Left renal pelvis (tissue), 4 donors: ENCODE data around the gene CDKAL1. TPM values are rescaled to one million over a fixed set of nuclear protein-coding genes. Genes with fewer than 3 reads are reported as not detected.

Source experiments
- DNase-seq, 4 donors: peaks; one replicate each; pipeline ENCODE4 v3.0.0-alpha.2; 2013; ENCODE audit warnings: low read depth in 4 of 4, low spot score in 3 of 4
- polyA plus RNA-seq, 4 donors: library from polyadenylated mRNA; unstranded; fragments of 120-200 nt; gene quantifications; one replicate each; pipeline ENCODE4 v1.2.1, GENCODE V29; 2013; ENCODE audit not compliant: insufficient read length in 4 of 4

The CDKAL1 gene
- polyA plus RNA-seq, 4 donors = 14.7 to 20.4 (median 19.6) TPM

DNA sequence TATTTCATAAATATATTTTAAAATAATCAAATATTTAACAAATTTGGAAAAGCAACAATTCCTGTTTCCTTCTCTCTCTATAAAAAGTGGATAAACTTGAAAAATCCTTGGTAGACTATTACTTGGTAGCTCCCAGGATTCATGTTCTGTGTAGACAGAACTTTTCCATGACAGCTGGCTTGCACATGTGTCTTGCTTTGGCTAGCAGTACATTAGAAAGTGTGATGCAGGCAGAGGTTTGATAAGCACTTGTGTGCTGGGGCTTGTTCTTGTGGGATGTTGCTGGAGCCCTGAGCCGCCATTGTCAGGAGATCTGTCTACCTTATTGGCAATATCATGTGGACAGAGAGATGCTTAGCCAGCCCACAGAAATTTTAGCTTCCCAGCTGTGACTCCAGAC lies 327.2 kb downstream of the CDKAL1 start:
- no peak for DNase-seq

DNA sequence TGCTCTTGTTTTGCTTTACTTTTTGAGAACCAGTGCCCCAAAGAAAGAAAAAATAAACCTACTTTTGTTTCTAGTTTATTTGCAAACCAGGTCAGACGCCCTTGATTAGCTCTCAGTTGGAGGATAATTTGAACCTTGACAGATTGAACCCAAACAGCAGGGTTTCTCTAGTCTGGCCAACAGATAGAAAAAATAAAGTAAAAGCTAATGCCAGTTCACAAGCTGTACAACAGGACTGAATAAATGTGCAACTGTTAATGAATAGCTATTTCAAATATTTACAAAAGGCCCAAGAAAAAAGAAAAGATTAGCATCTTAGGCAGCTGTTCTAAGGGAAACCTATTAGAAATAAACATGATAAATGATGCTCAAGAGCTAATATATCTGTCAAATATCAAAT lies 331.8 kb downstream of the CDKAL1 start:
- DNase-seq = no peak

DNA sequence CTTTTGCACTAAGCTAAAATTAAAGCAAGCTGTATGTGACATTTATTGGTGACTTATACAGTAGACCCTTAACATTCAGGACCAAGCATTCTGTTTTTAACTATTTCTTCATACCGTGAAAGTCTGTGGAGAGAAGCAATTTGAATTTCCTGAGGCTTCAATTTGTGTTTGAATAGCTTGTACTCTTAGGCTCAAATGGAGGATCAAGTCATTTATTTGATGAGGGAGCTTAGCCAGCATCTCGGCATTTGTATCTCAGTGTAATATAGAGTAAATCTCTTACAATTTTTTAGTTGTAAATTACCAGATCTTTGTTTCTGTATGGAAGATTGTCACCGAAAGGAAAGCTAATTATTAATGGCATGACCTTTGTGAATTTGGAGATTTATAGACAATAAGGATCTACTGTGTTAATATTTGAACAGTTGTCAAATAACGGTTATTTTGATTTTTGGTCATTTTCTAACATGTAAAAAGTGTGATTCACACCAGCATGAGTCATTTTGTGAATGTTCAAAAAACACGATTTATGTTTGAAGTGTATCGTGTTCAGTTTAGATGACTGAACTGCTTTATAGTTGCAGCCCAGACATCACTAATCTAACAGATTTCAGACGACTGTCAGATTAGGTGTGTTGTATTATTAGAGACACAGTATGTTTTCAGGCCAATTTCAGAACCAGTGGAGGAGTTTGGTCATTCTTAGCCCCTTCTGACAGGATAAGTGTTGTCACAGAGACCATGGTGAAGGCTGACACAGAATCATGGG lies 332.9 kb downstream of the CDKAL1 start:
- no peak for DNase-seq

DNA sequence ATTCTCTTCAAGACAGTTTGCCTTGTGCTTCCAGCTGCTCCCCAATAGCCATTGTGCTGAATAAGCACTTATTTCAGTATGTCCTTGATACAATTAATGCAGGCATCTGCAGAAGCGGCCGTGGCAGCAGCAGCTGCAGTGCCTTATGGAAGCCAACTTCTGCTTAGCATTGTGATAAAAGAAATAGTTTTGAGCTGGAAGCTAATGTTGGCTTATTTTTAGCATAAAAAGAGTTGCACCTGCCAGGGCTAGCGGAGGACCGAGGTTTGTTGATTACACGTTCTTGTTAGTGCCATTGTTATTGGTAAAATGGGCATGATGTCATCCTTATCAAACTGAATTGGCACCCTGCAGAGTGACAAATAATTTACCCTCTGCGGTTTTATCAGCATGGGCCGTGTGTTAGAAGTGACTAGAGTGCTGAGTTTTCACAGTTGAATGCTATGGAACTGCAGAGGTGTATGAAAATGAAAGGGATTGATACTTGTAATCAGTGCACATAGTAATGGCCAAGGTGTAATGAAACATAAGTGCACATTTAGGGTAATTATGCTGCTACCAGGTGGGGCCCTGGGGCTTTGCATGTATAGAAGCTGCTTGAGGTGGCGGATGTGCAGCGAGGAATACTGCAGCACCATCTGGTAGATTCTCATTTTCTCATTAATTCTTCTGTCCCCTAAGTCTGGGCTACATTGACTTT lies 334.3 kb downstream of the CDKAL1 start:
- no peak for DNase-seq

DNA sequence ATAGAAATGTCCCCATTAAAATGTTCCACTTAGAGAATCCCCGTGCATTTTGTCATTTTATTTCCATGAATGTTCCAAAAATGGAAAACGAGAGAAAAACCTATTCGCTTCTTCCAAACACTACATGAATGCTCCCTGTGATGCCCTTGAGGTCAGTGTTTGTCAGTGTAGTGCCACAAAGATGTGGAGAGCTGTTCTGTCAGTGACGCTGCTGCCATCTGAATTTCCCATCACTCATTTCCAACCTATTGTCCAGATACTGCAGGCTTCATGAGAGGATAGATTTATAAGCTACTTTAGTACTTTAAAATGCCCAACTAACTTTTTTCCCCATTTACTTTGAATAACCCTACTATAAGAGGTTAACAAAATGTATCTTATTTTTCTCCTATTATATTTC lies 335.8 kb downstream of the CDKAL1 start:
- DNase-seq = no peak

DNA sequence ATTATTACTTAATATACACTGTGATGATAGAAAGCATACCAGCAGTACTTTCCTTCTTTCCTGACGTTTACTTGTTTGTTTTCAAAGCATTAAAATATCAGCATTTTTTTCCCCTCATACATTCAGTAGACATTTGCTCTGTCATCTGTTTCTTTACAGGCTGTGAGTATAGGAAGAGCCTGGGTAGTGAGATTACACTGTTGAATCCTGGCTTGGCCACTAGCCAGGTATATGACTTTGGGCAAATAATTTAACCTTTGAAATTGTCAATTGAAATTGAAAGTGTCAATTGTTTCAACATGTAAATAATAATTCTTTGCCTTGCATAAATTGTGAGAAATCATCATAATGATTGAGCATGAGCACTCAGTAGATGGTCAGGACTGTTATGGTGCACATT lies 336.2 kb downstream of the CDKAL1 start:
- no peak for DNase-seq

DNA sequence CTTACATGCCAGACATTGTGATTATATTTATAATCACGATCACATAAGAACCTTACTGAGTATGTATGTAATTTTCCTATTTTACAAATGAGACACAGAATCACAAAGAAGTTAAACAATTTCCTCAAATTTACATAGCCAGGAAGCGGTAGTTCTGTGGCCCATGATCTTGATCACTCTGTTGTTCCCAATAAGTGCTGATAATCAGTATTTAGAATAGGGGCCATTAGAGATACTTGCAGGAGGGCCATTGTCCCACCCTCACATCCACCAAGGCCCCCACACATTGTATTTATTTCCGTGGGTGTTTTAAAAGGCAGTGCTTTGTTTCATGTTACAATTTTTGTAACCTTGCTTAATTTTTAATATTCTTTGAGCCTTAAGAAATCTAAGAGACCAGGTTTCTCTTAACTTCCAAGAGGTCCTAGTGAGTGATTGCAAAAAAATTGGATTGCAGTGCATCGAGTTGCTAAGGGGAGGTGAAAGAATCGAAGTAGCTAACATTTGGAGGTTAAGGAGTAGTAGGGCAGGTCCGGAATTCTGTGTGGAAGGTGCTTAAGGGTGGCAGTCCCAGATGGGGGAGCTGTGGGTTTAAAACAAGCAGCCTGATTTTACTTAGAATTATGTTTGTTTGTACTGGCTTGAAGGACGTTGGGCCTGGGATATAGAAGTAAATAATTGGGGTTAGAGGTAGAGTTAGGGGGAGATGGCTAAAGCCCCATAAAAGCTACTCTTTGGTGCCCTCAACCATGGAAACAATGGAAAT lies 339.4 kb downstream of the CDKAL1 start:
- DNase-seq = no peak

DNA sequence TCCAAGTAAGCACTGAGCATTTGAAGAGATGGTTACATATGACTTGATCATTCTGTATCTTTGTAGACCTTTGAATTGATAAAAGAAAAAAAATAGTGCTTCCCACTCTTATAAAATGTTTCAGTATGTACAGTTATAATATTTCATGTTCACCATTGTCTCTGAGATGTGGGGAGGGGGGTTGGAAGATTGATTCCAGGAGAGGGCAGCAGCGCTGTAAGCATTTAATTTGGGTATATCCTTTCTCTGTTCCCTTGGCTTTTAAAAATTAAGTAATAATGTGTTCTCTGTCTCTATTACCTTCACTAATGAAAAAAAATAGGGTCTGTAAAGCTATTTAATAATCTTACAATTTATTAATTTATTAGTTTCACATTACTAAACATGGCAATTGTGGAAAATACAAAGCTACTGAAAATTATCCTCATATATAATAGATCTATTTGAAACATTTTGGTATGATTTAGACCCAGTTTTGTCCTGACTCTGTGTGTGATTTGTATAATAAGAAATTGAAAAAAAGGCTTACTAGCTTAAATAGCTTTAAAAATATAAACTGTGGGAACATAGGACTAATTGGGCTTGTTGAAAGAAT lies 341.2 kb downstream of the CDKAL1 start:
- no peak for DNase-seq

DNA sequence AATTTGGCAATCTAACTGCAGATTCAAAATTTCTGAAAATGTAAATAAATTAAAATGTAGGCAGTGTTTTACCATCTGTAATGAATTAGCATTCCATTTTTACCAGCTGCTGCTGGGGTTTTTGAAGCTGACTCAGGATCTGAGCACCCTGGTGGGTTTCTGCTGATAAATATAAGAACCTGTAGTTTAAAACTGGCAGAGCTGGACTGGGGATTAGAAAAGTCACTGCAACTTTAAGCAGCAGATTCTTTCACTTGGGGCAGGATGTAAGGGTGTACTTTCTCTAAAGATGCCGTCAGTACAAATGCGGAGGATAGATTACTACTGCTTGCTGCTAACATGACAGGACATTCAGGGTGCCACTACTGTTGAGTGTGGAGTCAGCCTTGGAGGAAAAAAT lies 341.8 kb downstream of the CDKAL1 start:
- DNase-seq = no peak

DNA sequence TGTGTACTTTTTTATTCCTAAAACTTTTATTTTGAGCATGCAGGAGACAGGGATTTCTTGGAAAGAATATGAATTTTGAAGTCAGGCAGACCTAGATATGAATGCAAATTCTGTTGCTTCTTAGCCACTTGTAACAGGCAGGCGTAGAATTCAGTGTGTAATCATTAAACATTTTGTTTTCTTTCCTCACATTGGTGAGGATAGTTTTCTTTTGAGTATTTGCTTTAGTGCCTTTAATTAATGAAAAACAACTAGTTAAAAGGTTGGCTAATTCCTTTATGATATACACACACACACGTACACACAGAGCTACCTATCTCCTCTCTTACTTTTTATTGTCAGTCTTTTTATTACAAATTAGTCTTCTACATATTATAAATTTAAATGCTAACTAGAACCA lies 342.3 kb downstream of the CDKAL1 start:
- no peak for DNase-seq

DNA sequence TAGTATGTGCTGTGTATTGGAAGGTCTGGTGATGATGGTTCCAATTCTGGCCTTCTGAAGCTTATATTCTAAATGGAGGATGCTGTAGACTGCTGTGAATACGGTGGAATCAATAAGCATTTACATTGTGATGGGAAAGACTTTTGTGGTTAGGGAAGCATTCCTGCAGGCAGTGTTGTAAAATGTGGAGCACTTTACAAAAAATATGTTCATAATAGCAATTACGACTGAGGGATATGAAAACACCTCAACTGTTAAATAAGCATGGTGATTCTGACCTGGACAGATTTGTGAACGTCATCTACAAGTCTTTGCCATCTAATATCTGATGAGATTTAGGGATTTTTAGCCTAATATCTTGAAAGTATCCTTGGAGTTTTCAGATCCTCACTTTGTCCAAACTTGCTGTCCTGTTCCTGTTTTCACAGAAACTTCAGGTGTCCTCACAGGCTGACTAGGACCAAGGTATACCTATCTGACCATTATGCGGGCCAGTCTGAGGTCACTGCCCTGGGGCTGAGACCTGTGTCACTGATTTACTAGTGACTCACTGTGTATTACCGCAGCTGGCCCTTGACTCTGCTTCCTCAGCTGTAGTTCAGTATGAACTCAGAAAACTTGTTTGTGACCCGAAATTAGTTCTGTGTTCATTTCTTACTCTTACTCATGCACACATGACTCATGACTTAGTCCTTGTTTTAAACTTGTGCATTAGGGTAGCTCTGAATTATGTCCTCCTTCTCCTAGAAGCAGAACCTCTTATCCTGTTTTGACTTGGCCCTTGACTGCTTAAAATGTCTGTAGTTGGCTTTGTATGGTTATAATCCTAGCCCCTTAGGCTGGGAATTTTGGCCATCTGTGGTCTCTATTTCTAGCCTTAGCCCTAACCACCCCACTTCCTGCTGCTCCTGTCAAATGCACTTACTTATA lies 343.0 kb downstream of the CDKAL1 start:
- no peak for DNase-seq

DNA sequence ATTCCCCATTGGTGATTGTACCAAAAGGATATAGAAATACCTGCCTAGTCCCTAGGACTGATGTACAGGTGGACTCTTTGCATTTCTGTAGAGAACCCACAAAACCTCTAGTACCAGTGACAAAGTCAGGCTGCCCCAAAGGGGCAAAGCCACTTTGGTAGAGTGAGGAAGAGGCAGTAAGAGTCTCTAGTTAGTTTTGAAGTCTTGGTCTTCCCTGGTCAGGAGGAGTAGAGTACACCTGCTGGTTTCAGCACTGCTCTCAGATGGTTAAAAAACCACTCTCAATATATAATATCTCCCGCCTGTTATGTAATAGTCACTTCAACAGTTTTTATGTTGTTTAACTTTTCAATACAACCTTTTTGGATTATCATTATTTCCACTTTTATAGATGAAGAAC lies 344.9 kb downstream of the CDKAL1 start:
- no peak for DNase-seq

DNA sequence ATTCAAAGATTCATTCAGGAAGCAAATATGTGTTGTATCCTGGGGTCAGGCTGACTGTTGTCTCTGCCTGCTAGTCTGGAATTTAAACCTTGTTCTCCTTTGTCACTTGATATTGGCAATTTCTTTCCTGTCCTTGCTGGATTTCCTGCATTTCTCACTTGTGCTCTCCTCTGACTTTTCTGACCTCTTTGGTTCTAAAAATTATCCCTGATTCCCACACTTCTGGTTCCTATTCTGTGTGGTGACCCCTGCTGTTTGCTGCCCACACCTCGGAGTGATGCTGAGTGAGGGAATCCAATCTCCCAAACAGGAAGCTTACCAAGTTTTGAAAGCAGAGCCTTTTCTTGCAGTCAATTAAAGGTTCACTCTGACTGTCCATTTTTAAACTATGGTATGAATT lies 345.3 kb downstream of the CDKAL1 start:
- no peak for DNase-seq

DNA sequence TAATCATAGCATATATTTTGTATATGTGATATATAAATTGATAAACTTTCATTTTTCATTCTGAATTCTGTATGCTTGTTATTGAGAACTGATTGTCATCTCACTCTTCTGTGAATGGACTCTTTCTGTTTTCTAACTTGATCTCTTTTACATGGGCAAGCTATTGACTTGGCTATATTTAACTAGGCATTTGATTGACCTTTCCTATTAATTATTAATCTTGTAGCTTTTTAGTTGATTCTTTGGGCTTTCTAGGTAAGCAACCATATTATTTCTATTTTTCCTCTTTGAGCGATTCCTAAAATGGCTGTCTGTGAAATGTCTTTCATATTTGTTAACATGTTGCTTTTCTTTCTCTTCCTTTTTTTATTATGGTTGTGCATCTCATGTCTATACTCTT lies 347.1 kb downstream of the CDKAL1 start:
- no peak for DNase-seq

DNA sequence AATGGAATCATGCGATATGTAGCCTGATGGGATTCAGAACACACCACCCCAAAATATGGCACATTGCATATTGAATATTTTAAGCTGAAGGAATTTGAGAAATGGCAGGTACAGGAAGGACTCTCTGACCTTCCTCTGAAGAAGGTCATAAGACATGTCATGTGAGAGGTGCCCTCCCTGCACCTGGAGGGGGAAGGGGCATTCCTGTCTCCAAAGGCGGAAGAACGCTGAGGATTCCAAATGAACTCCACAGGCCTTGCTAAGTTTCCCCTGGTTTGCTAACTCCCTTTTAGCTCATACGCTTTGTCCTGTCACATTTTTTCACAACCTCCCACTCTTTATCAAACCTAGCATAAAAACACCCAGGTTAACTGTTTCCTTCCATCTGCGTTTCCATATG lies 347.8 kb downstream of the CDKAL1 start:
- DNase-seq = no peak

DNA sequence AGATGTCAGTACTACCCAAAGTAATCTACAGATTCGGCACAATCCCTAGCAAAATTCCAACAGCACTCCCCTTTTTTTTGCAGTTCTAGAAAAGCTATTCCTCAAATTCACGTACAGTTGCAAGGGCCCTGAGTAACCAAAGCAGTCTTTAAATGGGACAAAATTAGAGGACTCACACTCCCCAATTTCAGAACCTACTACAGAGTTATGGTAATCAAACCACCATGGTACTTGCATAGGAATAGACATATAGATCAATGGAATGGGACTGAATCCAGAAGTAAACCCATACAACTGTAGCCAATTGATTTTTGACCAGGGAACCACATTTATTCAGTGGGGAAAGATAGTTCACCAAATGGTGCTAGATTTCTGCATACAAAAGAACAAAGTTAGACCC lies 350.8 kb downstream of the CDKAL1 start:
- no peak for DNase-seq

DNA sequence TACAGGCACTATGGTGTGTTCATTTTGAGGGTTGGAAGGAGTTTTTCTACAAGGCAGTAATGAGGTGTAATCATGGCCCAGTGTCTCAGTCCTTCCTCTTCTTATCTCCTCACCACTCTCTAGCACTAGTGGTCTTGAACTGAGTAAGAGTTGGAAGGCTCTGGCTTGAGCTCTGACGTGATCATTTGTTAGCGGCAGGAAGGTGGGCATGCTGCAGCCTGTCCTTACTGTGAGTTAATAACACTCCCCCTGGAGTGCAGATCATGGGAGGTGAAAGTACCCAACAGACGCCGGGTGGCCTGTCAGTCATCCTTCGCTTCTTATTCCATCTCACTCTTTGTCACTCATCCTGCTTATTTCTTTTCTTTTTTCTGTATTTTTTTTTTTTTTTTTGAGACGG lies 356.9 kb downstream of the CDKAL1 start:
- no peak for DNase-seq

DNA sequence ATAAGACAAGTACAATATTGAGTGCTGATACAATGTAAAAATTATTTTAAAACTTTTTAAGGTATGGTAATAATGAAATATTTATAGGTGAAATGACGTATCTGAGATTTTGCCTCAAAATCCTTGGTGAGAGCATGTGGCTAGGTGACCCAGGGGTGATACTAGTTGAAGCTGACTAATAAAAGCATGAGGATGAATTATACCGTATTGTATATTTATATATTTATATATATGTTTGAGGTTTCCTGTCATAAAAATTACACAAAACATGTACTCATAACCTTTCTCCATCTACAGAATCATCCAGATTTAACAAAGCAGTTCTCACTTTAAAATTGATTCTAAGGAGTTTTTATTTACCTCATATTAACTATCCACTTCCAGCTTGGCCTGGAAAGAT lies 358.1 kb downstream of the CDKAL1 start:
- DNase-seq = no peak

DNA sequence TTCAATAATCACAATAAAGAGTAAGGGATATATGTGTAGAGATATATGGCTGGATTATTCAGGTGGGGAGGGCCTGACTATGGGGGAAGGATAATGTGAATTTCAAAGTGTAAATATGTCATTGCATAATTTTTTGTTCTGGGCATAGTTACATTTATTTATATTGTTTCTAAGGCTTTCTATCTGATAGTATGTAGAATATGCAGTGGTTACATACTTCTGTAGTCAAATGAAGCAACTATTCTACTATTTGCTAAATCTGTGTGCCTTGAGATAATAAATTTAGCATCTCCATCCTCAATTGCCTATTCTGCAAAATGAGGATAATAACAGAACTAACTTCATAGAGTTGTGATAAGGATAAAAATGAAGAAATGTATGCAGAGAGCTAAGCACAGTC lies 359.2 kb downstream of the CDKAL1 start:
- no peak for DNase-seq
